ENCODE data around the gene DBNL.

DBNL gene

GRCh38 chr7:44102846-44103565, 58.5 kb downstream of the DBNL start:
- Histone ChIP-seq H3K36me3 (ENCODE audit: insufficient read depth, low read length) (no peaks in the 10 kb centered on the region), H3K79me2 (ENCODE audit: control insufficient read depth, insufficient read depth, low read length, unreplicated experiment) (peaks cover 11% of the 10 kb centered on the region), H3K27me3 (ENCODE audit: insufficient read depth, low read length) (no peaks in the 10 kb centered on the region), H2AFZ (ENCODE audit: low read length, unreplicated experiment) (no peak overlapping the region), H3K27ac (ENCODE audit: low read depth, low read length) (peak overlapping the region; percentile 77), H3K4me3 (ENCODE audit: low read depth, low read length) (no peak overlapping the region), H3K4me1 (ENCODE audit: control insufficient read depth, insufficient read depth, low read length, unreplicated experiment) (peaks cover 46% of the 10 kb centered on the region)

- H3K27ac ChIP-seq (ENCODE audit: low read depth, low read length), result peak overlapping the region; percentile 77
- H3K36me3 ChIP-seq (ENCODE audit: insufficient read depth, low read length), result no peaks in the 10 kb centered on the region
- H3K4me3 ChIP-seq (ENCODE audit: low read depth, low read length), result no peak overlapping the region
- peaks cover 11% of the 10 kb centered on the region for H3K79me2 ChIP-seq (ENCODE audit: control insufficient read depth, insufficient read depth, low read length, unreplicated experiment)
- peaks cover 46% of the 10 kb centered on the region for H3K4me1 ChIP-seq (ENCODE audit: control insufficient read depth, insufficient read depth, low read length, unreplicated experiment)
- no peak overlapping the region for H2AFZ ChIP-seq (ENCODE audit: low read length, unreplicated experiment)
- no peaks in the 10 kb centered on the region for H3K27me3 ChIP-seq (ENCODE audit: insufficient read depth, low read length)
These were observed 59.0 kb downstream of the DBNL start for GRCh38 chr7:44103566-44103922.

GRCh38 chr7:44103923-44104859, 59.7 kb downstream of the DBNL start, which contains the start of gene AEBP1:
AEBP1 (plus strand) TSS chr7:44104345; CDS start chr7:44104666, 321 bp downstream.
- Histone ChIP-seq H2AFZ (ENCODE audit: low read length, unreplicated experiment) (peak within 1 kb of the TSS; percentile 40), H3K27me3 (ENCODE audit: insufficient read depth, low read length) (no peaks in the 10 kb centered on the region), H3K27ac (ENCODE audit: low read depth, low read length) (peak within 1 kb of the TSS; percentile 77), H3K4me1 (ENCODE audit: control insufficient read depth, insufficient read depth, low read length, unreplicated experiment) (peaks cover 46% of the 10 kb centered on the region), H3K79me2 (ENCODE audit: control insufficient read depth, insufficient read depth, low read length, unreplicated experiment) (peaks cover 11% of the 10 kb centered on the region), H3K4me3 (ENCODE audit: low read depth, low read length) (peak within 1 kb of the TSS; percentile 80), H3K36me3 (ENCODE audit: insufficient read depth, low read length) (no peaks in the 10 kb centered on the region)

GRCh38 chr7:44104860-44105771, 60.6 kb downstream of the DBNL start:
- H3K27ac ChIP-seq (ENCODE audit: low read depth, low read length), result peak overlapping the region; percentile 62
- H2AFZ ChIP-seq (ENCODE audit: low read length, unreplicated experiment), result peak overlapping the region; percentile 40
- H3K79me2 ChIP-seq (ENCODE audit: control insufficient read depth, insufficient read depth, low read length, unreplicated experiment), result peaks cover 11% of the 10 kb centered on the region
- H3K4me3 ChIP-seq (ENCODE audit: low read depth, low read length), result peak overlapping the region; percentile 80
- H3K27me3 ChIP-seq (ENCODE audit: insufficient read depth, low read length), result no peaks in the 10 kb centered on the region
- peaks cover 45% of the 10 kb centered on the region for H3K4me1 ChIP-seq (ENCODE audit: control insufficient read depth, insufficient read depth, low read length, unreplicated experiment)
- H3K36me3 ChIP-seq (ENCODE audit: insufficient read depth, low read length), result no peaks in the 10 kb centered on the region

- Histone ChIP-seq H3K27ac (ENCODE audit: low read depth, low read length) (peak overlapping the region; percentile 7), H3K4me1 (ENCODE audit: control insufficient read depth, insufficient read depth, low read length, unreplicated experiment) (peaks cover 38% of the 10 kb centered on the region), H2AFZ (ENCODE audit: low read length, unreplicated experiment) (no peak overlapping the region), H3K27me3 (ENCODE audit: insufficient read depth, low read length) (no peaks in the 10 kb centered on the region), H3K4me3 (ENCODE audit: low read depth, low read length) (peak overlapping the region; percentile 80), H3K79me2 (ENCODE audit: control insufficient read depth, insufficient read depth, low read length, unreplicated experiment) (peaks cover 11% of the 10 kb centered on the region), H3K36me3 (ENCODE audit: insufficient read depth, low read length) (no peaks in the 10 kb centered on the region)
These were observed 61.3 kb downstream of the DBNL start for GRCh38 chr7:44105832-44106231.

GRCh38 chr7:44106311-44107065, 62.0 kb downstream of the DBNL start:
- Histone ChIP-seq H3K4me3 (ENCODE audit: low read depth, low read length) (no peak overlapping the region), H2AFZ (ENCODE audit: low read length, unreplicated experiment) (no peak overlapping the region), H3K4me1 (ENCODE audit: control insufficient read depth, insufficient read depth, low read length, unreplicated experiment) (peaks cover 37% of the 10 kb centered on the region), H3K36me3 (ENCODE audit: insufficient read depth, low read length) (no peaks in the 10 kb centered on the region), H3K27ac (ENCODE audit: low read depth, low read length) (no peak overlapping the region), H3K79me2 (ENCODE audit: control insufficient read depth, insufficient read depth, low read length, unreplicated experiment) (peaks cover 11% of the 10 kb centered on the region), H3K27me3 (ENCODE audit: insufficient read depth, low read length) (no peaks in the 10 kb centered on the region)

- no peak overlapping the region for H3K27ac ChIP-seq (ENCODE audit: low read depth, low read length)
- H3K27me3 ChIP-seq (ENCODE audit: insufficient read depth, low read length), result no peaks in the 10 kb centered on the region
- no peaks in the 10 kb centered on the region for H3K36me3 ChIP-seq (ENCODE audit: insufficient read depth, low read length)
- no peak overlapping the region for H2AFZ ChIP-seq (ENCODE audit: low read length, unreplicated experiment)
- peaks cover 11% of the 10 kb centered on the region for H3K79me2 ChIP-seq (ENCODE audit: control insufficient read depth, insufficient read depth, low read length, unreplicated experiment)
- peaks cover 30% of the 10 kb centered on the region for H3K4me1 ChIP-seq (ENCODE audit: control insufficient read depth, insufficient read depth, low read length, unreplicated experiment)
- no peak overlapping the region for H3K4me3 ChIP-seq (ENCODE audit: low read depth, low read length)
These were observed 62.8 kb downstream of the DBNL start for GRCh38 chr7:44107116-44107960.

GRCh38 chr7:44107961-44108767, 63.7 kb downstream of the DBNL start:
- Histone ChIP-seq H3K79me2 (ENCODE audit: control insufficient read depth, insufficient read depth, low read length, unreplicated experiment) (peaks cover 11% of the 10 kb centered on the region), H3K27me3 (ENCODE audit: insufficient read depth, low read length) (no peaks in the 10 kb centered on the region), H3K36me3 (ENCODE audit: insufficient read depth, low read length) (no peaks in the 10 kb centered on the region), H3K4me1 (ENCODE audit: control insufficient read depth, insufficient read depth, low read length, unreplicated experiment) (peaks cover 22% of the 10 kb centered on the region), H2AFZ (ENCODE audit: low read length, unreplicated experiment) (no peak overlapping the region), H3K27ac (ENCODE audit: low read depth, low read length) (no peak overlapping the region), H3K4me3 (ENCODE audit: low read depth, low read length) (no peak overlapping the region)
